Measurements from ENCODE around the gene UBE3C. TPM values are rescaled to one million over a fixed set of nuclear protein-coding genes. Genes with fewer than 3 reads are reported as not detected.
"Not testable (repeated sequence)": the region's sequence is repeated elsewhere in the genome, so short reads cannot be mapped to it uniquely, and the experiment has no call there.

The UBE3C gene
- total RNA-seq, 1 donor from 2014 or later: 85.2 TPM

- DNase-seq (ENCODE audit: extremely low read depth, low read depth, low spot score): no peak
Observed at GRCh38 chr7:157233677-157234076, 95.0 kb downstream of the UBE3C start.

- no peak for DNase-seq (ENCODE audit: extremely low read depth, low read depth, low spot score)
Observed at GRCh38 chr7:157234271-157234670, 95.5 kb downstream of the UBE3C start.

DNA sequence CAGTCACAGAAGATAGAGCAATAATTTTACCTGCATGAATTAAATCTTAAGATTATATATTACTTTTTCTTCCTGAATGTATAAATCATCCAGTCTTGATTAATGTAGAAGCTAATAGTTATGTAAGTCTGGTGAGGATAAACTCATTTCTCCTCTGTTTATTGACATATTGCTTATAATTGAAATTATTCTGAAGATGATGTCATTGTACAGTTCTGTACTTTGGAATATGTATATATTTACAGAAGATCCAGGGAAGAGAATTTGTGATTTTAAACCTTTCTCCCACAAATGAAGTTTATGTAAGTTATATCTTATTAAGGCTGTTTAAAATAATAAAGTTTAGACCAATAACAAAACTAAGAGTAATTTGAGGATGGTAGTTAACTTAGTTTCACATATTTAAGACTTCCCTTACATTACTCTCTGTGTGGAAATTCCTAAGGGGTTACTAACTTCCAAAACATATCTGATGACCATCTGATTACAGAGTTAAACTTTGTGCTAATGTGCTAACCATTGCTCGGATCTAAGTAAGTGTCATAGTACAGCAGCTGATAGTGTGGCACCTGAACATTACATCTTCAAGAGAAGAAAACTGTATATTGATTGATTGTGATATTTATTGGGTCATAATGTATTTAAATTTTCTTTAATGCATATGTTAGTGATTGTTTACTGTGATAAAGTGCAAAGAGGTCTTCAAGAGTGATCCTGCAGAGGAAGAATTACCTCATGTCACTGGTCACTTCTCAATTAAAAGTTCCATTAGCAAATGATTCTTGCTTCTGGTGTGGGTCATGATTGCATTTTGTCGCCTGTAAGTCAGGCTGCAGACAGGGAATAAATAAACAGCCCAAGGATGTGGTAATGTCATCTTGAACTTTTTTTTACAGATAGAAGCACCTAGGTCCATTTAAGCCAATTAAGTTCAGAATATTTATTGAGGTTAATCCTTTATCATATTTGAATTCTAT is 96.9 kb downstream of the UBE3C start:
- DNase-seq (ENCODE audit: extremely low read depth, low read depth, low spot score): no peak

- no peak for DNase-seq (ENCODE audit: extremely low read depth, low read depth, low spot score)
Observed at GRCh38 chr7:157238087-157238486, 99.4 kb downstream of the UBE3C start.

DNA sequence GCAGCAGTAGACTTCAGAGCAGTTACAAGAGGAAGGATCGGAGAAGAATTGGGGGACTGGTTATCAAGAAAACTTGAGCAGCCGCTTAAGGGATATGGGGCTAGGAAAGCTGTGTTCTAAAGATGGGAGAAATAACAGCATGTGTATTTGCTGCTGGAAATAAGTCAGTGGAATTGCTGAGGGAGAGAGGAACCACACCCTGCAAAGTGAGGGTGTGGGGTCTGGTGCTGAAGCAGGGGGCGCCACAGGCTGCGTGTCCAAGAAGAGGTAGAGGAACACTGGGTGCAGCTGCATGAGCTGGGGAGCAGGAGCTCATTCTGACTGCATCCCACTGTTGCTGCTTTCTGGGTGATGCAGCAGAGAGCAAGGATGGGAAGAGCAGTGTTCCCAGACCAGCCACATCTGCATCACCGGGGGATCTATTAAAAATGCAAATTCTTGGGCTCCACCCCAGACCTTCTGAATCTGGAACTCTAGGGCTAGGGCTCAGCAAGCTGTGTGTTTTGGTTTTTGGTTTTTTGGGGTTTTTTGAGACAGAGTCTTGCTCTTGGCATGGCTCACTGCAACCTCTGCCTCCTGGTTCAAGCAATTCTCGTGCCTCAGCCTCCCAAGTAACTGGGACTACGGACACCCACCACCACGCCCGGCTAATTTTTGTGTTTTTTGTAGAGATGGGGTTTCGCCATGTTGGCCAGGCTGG is 101.0 kb downstream of the UBE3C start:
- DNase-seq (ENCODE audit: extremely low read depth, low read depth, low spot score): no peak

- DNase-seq (ENCODE audit: extremely low read depth, low read depth, low spot score): no peak
Observed at GRCh38 chr7:157241631-157242030, 102.9 kb downstream of the UBE3C start.

- DNase-seq (ENCODE audit: extremely low read depth, low read depth, low spot score): no peak
Observed at GRCh38 chr7:157244516-157245294, 106.0 kb downstream of the UBE3C start.

- no peak for DNase-seq (ENCODE audit: extremely low read depth, low read depth, low spot score)
Observed at GRCh38 chr7:157246052-157246451, 107.3 kb downstream of the UBE3C start.

DNA sequence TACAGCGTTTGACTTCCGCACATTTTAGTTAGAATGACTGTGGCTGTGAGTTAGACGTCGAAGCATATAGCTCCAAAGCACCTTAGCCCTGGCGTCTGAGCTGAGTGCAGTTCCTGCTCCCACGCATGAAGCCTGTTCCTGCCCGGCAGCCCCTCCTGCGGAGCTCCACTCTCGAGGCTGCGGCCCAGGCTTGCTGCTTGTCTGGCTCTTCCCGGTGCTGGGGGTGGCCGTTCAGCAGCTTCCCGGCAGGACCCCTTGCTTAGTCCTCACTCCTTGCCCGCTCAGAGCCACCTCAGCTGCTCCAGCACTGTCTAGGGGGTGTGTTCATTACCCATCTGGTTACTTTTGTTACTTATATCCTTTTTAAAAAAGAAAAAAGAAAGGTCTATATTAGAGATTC is 109.9 kb downstream of the UBE3C start:
- DNase-seq (ENCODE audit: extremely low read depth, low read depth, low spot score): no peak

DNA sequence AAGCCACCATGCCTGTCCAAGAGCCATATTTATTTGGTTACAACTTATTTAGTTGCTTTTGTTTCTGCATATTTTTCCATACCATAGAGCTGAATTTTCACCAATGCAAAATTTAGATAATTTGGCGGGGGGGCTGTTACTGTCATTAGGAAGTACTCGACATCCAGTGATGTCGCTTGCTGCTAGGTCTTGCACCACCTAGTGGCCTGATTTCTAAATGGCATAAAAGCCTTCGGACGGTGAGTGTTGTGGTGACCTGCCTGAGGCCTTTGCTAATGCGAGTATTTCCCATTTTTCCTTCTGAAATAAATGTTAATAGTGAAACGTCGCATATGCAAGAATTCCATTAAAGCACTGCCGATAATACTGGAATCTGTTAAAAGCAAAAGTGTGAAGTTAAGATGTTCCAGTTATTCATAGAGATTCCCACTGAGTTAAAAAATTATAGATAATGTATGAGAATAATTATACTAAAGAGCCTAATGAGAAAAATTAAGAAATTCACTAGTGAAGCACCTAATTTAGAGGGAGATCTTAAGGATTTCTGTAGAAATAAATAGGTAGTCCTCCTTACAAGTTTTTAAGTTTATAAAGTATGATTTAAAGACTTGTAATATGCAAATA is 112.0 kb downstream of the UBE3C start:
- DNase-seq (ENCODE audit: extremely low read depth, low read depth, low spot score): peak; percentile 36

DNA sequence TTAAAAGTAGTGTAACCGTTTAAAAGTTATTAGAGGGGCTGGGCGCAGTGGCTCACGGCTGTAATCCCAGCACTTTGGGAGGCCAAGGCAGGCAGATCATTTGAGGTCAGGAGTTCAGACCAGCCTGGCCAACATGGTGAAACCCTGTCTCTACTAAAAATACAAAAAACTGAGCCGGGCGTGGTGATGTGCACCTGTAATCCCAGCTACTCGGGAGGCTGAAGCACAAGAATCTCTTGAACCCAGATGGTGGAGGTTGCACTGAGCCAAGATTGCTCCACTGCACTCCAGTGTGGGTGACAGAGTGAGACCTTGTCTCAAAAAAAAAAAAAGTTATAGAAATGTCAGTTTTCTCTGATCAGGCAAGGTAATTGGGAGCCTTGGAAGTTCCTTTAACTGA is 113.1 kb downstream of the UBE3C start:
- not testable (repeated sequence) for DNase-seq (ENCODE audit: extremely low read depth, low read depth, low spot score)

DNA sequence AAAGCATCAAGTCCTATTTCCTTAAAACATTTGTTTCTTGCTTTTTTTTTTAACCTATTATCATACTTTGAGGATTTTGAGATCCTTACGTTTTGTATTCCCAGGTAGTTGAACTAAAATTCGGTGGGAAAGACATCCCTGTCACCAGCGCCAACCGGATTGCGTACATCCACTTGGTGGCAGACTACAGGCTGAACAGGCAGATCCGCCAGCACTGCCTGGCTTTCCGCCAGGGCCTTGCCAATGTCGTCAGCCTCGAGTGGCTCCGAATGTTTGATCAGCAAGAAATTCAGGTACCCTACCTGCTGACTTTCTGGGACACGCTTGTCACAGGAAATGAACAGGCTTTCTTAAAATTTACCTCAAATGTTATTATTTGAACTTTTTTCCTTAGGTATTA is 115.1 kb downstream of the UBE3C start:
- DNase-seq (ENCODE audit: extremely low read depth, low read depth, low spot score): no peak

- DNase-seq (ENCODE audit: extremely low read depth, low read depth, low spot score): not testable (repeated sequence)
Observed at GRCh38 chr7:157254781-157255180, 116.1 kb downstream of the UBE3C start.

DNA sequence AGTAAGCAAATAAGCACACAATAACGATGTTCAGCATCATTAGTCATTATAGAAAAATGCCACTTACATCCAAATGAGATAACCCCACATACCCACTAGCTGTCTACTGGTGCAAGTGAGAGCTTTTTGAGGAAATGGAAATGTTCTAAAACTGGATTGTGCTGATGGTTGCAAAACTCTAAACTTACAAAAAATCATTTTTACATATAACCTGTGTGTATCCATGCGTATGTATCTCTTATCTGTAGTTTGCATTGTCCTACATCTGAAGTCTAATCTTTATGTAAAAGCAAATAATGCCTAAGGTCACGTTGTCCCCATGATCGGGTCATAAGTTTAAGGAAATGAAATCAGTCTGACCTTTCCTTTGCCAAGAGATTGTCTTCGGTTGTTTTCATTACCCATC is 116.5 kb downstream of the UBE3C start:
- no peak for DNase-seq (ENCODE audit: extremely low read depth, low read depth, low spot score)

DNA sequence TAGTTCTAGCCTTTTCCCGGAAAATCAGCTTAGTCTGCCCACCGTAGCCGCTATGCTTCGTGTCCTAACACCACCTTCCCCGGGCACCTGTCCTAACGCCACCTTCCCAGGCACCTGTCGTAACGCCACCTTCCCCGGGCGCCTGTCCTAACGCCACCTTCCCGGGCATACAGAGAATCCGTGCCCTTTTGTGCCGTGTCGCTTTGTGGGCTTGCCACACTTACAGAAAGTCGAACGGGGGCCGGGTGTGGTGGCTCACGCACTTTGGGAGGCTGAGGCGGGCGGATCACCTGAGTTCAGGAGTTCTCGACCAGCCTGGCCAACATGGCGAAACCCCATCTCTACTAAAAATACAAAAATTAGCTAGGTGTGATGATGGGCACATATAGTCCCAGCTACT is 124.4 kb downstream of the UBE3C start:
- DNase-seq (ENCODE audit: extremely low read depth, low read depth, low spot score): no peak

- no peak for DNase-seq (ENCODE audit: extremely low read depth, low read depth, low spot score)
Observed at GRCh38 chr7:157265051-157265450, 126.3 kb downstream of the UBE3C start.

DNA sequence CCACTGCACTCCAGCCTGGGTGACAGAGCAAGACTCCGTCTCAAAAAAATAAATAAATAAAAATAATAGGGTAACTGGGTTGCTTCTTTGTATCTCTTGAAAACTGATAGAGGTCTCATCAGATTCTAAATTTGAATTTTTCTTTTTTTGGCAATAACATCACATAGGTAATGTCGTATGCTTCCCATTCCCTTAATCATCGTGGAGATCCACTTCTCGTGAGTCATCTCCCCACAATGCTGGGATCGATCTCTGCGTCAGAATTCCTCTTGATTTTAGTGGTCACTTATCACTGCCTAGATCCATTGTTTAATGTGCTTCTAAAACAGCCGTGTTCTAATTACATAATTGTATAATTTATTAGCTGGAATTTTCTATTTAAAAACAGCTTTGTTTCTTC is 127.5 kb downstream of the UBE3C start:
- DNase-seq (ENCODE audit: extremely low read depth, low read depth, low spot score): no peak

- DNase-seq (ENCODE audit: extremely low read depth, low read depth, low spot score): no peak
Observed at GRCh38 chr7:157267516-157267915, 128.8 kb downstream of the UBE3C start.

DNA sequence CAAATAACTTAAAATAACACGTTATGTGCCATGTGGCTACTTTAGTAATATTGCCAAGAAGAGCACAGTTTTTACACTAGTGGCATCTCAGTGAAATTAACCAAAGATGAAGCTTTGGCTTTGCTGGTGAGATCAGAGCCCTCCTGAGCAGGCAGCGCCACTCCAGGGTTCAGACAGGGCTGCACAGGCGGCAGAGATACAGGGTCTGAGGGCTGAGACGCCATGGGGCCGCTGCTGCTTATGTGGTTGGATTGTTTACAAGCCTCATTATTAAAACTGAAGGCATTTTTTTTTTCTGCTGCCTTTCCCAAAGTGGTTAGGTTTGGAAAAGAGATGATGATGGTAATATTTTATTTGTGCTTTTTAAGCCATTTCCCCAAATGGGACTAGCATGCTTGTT is 129.2 kb downstream of the UBE3C start:
- no peak for DNase-seq (ENCODE audit: extremely low read depth, low read depth, low spot score)

DNA sequence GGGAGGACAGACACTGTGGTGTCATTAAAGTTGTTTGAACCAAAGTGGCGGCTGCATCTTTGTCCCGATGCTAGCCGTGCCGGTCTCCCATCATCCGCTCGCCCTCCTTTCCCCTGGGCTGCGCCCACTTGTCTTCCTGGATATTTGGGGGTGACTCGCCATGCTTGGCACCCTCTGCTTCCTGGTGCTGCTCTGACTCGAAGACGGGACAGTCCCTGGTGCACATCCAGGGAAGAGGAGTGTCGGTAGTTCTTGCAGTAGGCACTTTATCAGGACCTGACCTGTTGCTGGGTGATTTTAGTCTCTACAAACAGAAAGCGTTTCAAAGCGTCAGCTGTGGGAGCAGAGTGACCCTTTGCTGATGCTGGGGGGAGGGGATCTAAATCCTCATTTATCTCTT is 129.8 kb downstream of the UBE3C start:
- DNase-seq (ENCODE audit: extremely low read depth, low read depth, low spot score): no peak
